ENCODE results near the gene MED9. TPM values are rescaled to one million over a fixed set of nuclear protein-coding genes. Genes with fewer than 3 reads are reported as not detected.
A peak's percentile ranks its signal among the peaks of the same experiment; 100 is the strongest.

Gene MED9
- polyA plus RNA-seq, 3 donors, result 20.3 to 21.5 (median 21.2) TPM

DNA sequence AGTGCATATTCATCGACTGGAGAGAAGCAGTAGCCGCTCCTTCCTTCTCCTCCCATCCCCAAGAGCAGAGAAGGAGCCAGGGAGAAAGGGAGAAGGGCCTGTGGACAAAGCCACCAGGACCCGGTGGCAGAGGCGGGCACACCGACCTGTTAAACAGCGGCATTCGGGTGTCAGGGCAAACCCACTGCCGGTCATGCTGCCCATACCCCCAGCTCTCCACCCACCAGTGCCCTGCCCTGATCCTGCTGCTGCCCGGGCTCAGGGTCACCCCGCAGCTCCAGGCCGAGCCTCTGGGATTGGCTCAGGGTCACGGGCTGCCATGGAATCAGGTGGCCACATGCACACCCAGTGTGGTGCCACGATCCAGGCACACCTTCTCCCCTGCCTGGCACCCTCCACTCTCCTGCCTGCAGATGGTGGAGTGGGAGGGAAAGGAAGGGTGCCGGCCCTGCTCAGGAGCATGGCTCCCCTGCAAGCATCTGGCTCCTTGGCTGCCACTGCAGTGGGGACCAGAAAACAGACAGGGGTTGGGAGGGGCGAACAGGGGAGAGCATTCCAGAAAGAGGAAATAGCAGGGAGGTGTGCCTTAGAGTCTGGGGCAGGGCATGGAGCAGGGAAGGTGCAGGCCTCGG lies 37.7 kb downstream of the MED9 start:
- no peak for DNase-seq (ENCODE audit: low read depth in 3 of 3, low spot score in 2 of 3)

DNA sequence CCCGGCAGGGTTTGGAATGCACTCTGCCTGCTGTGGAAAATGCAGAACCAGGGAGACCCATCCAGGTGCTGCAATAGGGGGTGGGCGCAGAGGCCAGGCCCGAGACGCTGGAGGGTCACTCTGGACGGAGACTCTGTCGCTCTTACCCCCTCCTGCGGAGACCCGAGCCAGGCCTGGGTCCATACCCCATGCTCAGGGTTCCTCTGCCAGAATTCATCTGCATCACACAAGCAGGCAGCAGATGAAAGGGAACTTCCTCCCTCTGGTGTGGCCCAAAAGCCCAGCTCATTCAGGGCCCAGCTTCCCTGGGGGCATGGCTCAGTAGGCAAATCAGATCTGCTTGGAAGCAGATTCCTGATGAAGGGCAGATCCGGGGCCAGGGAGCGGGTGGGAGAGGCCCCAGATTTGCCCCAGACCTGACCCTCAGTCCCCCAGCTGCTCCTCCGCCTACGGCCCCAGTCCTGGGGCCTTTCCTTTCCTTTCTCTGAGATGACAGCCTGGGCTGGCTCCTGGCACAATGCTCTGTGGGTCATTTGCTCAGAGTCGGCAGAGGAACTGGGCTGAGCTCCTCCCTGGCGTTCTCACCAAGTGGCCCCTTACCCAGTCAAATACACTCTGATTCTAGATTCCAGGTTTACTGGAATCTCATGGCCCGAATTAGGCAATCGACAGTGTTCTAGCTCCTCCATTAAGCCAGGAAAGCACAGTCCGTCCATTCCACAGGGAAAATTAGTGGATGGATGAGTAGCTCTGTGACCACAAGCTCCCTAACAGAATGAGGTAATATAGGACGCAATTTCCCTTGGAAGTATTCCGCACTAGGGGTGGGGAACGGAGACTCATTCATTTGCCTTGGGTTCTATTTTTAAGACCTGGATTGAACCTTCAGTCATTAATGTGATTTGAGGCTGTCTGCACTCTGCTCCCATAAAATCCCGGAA lies 38.5 kb downstream of the MED9 start:
- DNase-seq (ENCODE audit: low read depth in 3 of 3, low spot score in 2 of 3), result no peak

DNA sequence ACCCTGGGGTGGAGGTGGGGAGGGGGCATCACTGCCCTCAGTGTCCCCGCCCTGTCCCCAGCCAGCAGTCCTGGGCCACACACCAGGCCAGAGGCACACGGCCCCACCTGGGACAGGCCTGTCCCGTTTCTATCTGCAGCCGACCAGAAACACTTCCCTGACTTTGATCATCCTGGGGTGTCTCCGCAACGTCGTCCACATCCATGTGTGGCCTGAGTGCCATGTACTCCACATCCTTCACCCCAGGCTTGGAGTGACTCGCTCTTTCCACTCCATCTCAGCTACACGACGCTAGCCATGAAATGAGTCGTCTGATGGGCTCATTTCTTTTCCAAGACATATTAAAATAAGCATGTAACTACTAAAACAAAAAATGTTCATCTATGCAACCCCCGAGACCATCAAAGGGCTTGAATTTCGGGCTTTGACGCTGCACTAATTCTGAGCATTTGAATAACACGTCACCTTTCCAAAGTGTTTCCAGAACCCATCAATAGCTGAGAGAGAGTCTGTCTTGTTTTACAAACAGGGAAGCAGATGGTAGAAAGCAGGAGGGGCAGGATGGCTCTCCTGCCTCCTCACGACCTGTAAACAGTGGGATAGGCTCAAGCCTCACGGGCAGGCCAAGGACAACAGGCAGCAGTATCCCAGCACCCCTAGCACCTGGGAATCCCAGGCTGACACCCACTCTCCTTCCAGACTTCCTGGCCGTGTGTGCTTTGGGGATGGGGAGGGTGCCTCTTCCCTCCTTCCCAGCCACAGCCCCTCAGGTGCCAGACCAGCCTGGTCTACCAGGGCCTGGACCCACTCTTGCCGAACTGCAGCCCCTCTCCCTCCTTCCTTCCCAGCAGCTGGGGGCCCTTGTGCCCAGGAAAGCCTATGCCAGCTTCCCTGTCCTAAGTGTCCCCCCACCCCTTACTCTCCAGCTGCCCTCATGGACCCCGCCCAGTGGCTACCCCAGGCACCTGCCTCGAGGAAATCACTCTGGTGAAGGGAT lies 39.4 kb downstream of the MED9 start:
- DNase-seq (ENCODE audit: low read depth in 3 of 3, low spot score in 2 of 3), result no peak

DNA sequence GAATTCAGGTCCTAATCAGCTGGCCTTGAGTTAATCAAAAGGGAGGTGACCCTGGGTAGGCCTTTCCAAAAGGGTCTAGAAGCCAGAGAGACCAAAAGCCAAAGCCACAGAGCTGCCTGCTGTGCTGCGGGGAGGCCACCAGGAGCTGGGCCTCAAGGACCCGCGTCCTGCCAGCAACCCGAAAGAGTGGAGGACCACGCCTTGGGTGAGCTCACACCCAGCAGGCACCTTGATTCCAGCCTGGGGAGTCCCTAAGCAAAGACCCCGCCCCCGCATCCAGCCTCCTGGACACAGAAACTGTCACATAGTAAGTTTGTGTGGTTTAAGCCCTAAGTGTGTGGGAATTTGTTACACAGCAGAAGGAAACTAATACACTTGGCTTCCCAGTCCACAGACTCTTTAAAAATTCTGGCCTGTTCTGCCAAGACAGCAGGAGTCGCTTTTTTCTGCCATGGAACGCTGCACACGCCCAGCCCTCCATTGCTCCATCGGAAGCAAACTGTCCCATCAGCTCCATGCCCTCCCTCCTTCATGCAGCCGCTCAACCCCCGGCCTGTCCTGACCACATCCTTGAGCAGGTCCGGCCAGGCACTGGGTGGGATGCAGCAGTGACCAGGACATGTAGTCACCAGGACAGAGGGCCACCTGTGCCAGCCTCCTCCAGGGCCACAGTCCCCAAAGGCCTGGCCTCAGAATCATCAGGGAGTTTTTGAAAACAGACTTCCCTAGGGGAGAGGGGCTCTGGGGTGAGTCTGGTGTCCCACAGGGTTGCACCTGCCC lies 40.3 kb downstream of the MED9 start:
- no peak for DNase-seq (ENCODE audit: low read depth in 3 of 3, low spot score in 2 of 3)

DNA sequence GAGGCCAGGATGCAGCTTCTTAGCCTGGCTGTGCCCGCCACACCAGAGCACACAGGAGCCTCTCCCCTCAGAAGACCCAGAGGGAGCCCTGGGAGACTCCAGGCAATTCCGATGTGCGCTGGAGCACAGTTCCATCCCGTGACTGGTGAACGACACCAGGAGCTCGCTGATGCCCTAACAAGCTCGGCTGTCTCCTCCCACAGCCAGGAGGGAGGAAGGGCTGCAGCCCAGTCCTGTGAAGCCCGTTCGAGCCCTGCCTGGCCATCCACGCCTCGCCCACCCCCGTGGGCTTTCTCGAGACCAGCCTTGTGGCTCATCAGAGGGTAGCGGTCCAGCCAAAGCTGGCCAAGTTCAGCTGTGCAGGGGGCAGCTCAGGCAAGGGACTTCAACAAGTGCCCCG lies 41.2 kb downstream of the MED9 start:
- peak in 1 of 3 donors; percentile 25 for DNase-seq (ENCODE audit: low read depth in 3 of 3, low spot score in 2 of 3)

DNA sequence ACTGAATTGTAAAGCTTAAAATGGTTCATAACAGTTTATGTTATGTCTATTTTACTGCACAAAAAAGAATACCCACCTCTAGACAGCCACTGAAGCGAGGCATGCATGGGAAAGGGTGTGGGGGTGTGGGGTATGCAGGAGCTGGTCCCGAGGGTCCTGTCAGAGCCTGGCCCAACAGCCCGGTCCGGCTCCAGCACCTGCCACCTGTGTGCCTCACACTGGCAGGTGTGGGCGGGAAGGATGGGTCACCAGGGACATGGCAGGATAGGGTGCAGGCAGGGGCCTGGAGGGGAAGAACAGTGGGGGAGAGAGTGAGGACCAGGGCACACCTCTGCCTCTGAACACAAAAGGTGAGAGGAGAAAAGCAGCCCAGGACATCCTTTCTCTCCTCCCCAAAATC lies 42.2 kb downstream of the MED9 start:
- DNase-seq (ENCODE audit: low read depth in 3 of 3, low spot score in 2 of 3), result no peak

DNA sequence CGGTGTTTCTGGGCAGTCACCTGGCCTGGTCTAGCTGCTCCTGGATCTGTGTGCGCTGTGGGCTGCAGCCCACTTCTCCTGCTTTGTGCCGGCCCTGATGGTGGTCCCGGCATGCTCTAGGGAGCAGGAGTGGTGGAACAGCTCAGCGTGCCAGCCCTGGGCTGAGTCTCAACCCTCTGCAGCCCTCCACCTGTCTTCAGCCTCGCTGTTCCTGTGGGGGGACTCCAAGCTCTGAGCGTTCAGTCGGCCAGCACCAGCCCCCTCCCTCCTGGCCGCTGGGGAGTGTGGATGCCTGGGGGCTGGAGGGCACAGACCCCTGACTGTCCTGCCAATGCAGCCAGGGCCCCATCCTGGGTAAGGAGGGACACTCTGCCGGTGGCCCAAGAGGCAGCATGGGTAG lies 43.1 kb downstream of the MED9 start:
- no peak for DNase-seq (ENCODE audit: low read depth in 3 of 3, low spot score in 2 of 3)

DNA sequence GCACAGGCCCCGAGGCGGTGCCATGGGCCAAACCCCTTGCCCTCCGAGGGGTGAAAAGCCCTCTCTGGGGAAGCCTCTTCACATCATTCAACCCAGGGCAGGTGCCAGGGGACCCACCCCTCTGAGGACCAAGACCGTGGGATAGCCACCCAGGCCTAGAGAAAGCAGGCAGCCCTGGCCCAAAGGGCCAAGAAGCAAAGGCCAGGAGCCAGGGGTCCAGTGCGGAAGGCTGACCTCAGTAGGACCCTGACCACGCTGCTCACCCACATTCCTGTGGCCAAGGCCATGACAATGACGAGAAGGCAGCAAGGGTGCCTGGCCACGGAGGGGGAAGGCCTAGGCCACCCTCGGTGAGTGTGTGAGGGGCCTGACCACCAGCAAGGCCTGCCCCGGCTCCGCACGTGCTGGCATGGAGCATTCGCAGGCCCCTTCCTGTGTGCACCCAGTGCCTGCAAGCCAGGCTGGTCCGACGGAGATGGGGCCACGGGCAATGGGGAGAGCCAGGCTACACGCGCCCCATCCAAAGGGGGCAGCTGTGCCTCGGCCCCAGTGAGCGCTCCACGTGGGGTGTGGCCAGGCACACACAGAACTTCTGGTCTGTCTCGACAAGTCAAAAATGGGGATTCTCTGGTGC lies 43.9 kb downstream of the MED9 start:
- DNase-seq (ENCODE audit: low read depth in 3 of 3, low spot score in 2 of 3), result no peak

DNA sequence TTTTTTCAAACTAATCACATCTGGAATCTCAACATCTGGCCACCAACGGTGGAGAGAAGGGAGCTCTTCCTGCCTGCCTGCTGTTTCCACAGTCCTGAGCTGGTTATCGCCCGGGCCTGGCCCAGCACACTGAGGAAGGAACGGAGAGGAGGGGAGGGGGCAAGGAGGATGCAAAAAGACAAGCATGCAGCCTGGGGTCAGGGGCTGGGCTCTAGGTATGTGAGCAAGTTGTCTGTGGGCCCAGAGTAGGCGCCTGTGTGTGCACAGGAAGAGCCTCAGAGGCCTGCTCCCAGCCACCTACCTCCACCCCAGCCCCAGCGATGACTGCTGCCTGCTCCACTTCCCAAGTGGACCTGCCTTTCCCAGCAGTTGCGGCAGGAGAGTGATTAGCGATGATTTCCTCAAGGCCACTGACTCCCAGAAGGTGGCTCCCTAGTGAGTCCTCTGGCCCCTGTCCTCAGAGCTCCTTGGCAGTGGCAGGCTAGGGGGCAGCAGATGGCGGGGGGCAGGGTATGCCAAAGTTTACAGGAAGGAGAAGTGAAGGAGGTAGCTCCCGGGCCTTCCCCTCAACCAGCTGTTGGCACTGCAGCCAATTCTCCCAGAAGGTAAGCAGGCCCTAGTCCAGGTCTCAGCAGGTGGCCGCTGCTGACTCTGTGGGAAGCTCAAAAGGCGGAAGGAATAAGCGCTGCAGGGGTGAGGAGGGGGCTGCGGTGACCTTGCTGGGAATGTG lies 46.4 kb downstream of the MED9 start:
- DNase-seq (ENCODE audit: low read depth in 3 of 3, low spot score in 2 of 3), result no peak

DNA sequence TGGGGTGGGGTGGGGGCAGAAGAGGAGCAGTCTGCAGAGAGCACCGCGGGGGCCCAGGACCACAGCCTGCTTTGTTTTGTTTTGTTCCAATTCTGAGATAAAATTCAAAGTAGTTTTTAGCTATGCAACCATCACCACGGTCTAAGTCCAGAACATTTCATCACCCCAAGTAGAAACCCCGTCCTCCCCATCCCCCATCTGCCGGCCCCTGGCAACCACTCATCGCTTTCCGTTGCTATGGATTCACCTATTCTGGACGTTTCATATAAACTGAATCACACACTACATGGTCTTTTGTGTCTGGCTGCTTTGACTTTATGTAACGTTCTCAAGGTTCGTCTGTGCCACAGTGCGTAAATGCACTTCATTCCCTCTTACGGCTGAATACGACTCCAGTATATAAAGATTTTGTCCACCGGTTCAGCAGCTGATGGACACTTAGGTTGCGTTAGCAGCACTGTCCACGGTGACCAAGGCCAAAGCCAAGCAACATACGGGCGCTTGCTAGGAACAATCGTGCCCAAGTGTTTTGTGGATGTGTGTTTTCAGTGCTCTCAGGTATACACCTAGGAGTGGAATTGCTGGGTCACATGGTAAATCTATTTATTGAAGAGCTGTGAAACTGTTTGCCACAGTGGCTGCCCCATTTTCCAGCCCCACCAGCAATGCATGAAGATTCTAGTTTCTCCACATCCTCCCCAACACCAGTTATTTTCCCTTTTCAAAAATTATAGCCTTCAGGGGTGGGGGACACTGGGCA lies 47.1 kb downstream of the MED9 start:
- DNase-seq (ENCODE audit: low read depth in 3 of 3, low spot score in 2 of 3), result no peak

DNA sequence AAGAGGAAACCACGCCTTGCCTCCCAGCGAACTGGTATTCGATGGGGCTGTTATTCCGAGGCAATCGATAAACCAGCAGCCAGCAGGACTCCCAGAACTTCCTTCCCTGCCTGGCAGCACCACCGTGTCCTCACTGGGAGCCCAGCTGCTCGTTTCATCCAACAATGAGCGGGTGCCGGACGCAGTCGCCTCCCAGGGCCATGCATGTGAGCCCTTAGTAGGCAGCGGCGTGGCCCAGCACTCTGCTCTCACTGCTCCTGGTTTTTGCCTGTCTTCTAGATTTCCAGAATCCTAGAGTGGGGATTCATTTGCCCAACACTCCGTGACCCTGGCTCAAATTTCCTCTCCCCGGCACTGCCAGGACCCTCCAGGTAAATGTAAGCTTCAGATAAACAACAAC lies 48.5 kb downstream of the MED9 start:
- no peak for DNase-seq (ENCODE audit: low read depth in 3 of 3, low spot score in 2 of 3)

DNA sequence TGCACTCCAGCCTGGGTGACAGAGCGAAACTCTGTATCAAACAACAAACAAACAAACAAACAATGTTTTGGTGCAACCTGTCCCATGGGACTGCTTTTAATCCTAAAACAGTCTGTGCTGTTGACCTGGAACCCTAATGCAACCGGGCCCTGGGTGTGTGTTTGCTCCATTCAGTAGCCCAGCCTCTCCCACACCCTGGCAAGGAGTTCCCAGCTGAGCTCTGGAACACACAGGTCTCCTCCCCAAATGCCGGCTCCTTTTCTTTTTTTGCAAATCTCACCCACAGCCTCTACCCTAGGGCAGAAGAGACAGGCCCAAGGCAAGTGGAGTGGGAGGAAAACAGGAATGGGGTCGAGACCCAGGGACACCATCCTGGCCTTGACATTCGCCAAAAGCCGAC lies 49.2 kb downstream of the MED9 start:
- DNase-seq (ENCODE audit: low read depth in 3 of 3, low spot score in 2 of 3), result no peak

DNA sequence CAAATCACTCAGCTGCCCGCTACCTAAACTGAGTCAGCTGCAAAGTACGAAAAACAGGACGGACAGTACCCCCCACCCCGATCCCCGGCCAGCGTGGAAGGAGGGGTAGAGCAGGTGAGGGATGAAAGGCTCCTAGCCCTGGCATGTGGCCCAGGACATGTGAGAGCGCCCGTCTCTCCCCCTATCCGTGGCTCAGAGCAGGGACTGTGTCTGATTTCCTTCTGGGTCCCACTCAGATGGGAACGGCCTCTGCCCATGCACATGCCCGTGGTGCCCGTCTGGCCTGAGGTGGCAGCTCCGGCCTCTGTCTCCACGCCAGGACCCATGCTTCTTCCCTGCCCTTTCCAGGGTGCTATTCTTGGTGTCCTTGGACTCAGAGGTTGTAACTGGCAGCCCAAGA lies 49.6 kb downstream of the MED9 start:
- DNase-seq (ENCODE audit: low read depth in 3 of 3, low spot score in 2 of 3), result no peak

DNA sequence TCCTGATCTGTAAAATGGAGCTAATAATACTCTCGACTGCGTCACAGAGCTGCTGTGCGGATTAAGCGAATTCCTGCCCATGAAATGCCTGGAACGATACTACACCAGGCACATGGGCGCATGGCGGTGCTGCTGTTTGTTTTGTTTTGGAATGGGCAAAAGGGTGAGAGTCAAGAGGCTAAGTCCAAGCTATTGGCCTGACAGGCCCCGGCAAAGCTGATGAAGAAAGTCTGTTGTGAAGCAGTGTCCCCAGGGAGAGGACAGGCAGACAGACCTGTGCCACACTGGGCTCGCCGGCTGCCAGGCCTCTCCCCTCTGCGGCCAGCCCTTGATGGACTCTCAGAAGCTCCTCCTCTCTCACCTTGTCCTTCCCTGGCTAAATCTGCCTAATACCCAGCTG lies 50.7 kb downstream of the MED9 start:
- no peak for DNase-seq (ENCODE audit: low read depth in 3 of 3, low spot score in 2 of 3)

DNA sequence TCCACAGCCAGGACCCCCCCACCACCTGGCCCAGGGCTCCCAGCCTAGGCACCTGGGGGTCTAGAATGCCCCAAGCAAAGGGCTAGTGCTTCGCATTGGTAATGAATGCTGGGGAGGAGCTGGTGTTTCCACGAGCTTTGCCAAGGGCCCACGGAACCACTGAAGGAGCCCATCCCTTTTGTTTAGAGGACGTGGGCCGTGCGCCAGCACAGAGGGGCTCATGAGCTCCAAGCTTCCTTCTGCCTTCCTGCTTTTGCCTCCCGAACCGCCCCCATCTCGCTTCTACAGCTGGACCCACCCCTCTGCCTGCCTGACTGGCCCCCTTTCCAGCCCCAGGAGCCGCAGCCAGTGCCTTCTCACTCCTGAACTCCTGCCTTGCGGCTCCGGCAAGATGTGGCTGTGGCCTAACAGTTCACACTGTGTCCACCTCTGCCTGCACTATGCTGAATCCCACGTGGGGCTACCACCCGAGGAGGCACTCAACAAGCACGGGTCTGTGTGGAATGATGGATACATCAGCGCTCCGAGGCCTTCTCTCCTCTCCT lies 51.2 kb downstream of the MED9 start:
- DNase-seq (ENCODE audit: low read depth in 3 of 3, low spot score in 2 of 3), result no peak

DNA sequence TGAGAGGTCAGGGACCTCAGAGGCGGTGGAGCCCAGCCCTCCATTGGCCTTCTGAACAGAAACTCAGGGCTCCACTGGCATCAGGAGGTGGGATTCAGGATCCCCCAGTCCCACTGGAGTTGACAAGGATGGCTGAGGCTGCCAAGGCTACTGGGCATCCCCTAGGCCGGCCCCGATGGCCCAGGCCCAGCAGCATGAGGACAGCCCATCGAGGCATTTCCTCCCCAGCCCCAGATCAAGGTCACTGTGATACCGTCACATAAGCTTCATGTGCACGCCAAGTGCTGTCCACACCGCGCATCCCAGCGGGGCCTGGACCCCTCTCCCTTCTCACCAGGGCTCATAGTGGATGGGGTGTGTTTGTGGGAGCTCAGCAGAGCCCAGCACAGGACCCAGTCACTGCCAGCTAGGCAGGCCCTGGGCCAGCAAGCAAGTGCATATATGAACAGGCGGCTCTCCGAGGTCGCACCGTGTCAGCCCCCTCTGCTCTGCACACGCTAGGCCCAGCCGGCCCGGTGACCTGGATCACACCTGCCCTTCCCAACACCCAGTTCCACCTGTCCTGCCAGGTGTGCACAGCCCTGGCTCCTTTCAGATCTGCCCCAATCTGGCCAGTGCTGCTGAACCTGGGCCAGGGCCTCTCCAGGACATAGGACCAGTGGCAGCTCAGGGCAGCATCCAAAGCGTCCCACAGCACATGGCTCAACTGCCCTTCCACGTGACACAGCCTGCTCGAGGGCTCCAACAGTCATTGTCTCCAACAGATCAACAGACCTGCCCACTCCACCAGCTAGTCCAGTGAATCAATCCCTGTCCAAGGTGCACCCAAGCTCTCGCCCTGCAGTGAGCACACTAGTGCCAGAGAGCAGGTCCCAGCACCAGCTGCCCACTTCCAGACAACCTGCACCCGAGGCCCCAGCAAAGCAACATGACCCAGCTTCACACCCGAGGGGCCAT lies 52.2 kb downstream of the MED9 start:
- DNase-seq (ENCODE audit: low read depth in 3 of 3, low spot score in 2 of 3), result no peak

DNA sequence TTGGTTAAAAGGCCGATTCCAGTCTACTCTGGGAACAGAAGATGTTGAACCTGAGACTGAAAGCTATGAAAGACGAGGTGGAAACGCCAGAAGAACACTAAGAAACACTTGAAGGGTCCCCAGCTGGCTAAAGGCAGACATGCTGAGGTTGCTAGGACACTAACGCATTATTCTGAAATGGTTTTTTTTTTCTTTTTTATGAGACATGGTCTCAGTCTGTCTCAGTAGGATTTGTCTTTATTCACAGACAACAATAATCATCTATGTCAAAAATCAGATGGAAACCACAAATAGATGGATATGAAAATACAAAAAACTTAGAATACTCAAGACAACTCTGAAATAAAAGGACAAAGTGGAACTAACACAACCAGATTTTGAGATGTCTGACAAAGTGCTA lies 54.4 kb downstream of the MED9 start:
- no peak for DNase-seq (ENCODE audit: low read depth in 3 of 3, low spot score in 2 of 3)
